T1000 (cell line): Measurements from ENCODE around the gene DRD5.

Experiments
- DNase-seq: peaks from one replicate; lab custom pipeline; 2025; ENCODE audit warnings: mixed read lengths; lab: John Stamatoyannopoulos, UW

DRD5 gene

DNA sequence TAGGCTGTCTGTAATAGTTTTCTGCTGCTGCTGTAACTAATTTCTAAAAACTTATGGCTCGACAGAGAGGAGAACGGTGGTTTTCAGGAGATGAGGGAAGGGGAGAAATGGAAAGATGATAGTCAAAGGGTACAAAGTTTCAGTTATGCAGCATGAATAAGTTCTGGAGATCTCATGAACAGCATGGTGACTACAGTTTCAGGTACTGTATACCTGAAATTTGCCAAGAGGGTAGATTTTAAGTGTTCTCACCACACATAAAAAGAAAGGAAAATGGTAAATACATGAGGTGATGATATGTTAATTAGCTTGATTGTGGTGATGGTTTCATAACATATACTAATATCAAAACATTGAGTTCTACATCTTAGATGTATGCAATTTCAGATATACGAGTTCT is 34.9 kb downstream of the DRD5 start:
- no peak for DNase-seq

DNA sequence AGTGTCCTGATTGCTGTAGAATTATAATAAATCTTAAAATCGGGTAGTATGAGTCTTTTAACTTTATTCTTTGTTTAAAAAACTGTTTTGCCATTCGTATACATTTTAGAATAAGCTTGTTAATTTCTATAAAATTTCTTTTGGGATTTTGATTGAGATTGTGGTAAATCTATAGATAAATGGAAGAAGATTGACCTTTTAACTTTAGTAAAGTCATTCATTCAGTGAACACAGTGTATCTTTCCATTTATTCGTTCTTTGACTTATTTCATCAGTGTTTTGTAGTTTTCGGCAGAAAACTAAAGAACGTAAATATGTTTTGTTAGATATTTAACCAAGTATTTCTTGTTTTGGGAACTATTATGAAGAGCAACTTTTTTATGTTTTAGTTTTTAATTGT is 38.9 kb downstream of the DRD5 start:
- no peak for DNase-seq

DNA sequence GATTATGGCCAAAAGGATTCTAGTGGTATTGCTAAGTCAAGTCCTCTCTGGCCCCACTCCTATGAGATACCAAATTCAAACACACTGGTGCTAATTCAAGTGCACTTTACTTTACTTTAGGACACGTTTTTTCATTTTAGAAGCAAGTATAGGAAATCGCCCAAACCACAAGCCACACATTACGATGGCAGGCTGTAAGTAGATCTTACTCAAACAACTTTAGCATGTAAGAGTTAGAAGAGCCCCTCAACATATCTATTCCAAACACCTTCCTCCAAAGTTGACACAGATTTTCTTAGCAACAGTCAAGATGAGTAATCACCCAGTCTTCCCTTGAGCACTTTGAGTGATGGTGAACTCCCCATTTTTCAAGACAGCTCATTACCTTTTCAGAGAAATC is 43.6 kb downstream of the DRD5 start:
- no peak for DNase-seq

DNA sequence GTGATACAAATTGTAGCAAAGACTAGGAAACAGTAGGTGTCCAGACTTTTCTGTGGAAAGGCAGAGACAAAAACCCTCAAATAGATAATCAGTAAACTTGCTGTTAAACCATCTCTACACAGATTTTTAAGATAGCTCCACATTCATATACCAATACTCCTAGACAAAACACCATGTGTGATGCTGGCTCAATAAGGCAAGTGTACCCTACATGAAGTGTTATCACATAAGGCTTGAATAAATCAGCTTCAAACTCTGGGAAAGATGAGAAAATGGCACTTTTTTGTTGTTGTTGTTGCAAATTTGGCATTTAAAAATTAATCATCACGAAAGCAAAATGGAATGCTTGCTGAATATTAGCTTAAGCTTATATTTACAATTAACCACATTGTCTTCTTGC is 45.1 kb downstream of the DRD5 start:
- DNase-seq, result no peak

DNA sequence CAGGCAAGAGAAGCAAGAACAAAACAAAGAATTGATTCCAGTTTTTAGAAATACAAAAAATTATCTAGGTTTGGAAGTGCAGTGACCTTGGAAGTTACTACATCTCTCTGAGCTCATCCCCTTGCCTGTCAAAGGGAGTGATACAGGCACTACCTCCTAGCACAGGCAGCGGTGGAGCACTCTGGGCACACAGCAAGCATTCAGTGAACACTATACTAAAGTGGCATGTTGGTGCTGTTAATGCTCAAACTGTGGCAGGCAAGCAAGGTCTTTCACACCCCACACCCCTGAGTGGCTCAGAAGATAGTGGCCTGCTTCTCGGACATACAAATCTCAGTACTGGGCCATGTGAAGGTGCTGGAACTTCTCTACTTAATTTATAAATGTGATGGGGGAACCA is 51.2 kb downstream of the DRD5 start:
- no peak for DNase-seq

DNA sequence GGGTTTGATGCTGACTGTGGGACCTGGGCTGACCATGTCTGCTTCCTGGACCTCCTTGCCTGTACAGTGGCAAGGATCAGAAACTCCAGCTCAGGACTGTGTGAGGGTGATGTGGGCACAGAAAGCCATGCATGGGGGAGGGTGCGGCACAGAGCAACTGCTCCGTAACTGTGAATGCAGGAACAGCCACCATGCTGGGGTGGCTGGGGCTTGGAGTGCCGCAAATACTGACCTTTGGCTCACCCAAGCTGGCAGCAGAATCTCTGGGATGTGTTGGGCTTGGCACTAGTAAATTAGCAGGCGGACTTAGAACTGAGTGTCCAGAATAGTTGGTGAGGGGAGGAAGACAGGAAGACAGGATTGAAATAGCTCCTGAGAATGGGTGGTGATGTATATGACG is 52.0 kb downstream of the DRD5 start:
- no peak for DNase-seq
